ENCODE measurements around the gene PAM16.
A peak's percentile ranks its signal among the peaks of the same experiment; 100 is the strongest.

The PAM16 gene

GRCh38 chr16:4301968-4302367 is 49.2 kb downstream of the PAM16 start:
- TF ChIP-seq CTCF (IDR thresholded peaks at IDR 0.05; ENCODE audit: low read depth, low read length) = no peak
- no peak overlapping the region for H3K4me3 ChIP-seq (ENCODE audit: low read depth, low read length)

GRCh38 chr16:4301177-4301576 is 49.9 kb downstream of the PAM16 start:
- no peak overlapping the region for H3K4me3 ChIP-seq (ENCODE audit: low read depth, low read length)
- TF ChIP-seq CTCF (IDR thresholded peaks at IDR 0.05; ENCODE audit: low read depth, low read length) = no peak

- peak overlapping the region; percentile 36 for H3K4me3 ChIP-seq (ENCODE audit: low read depth, low read length)
- TF ChIP-seq CTCF (IDR thresholded peaks at IDR 0.05; ENCODE audit: low read depth, low read length) = no peak
Measured at GRCh38 chr16:4298761-4299522, 52.2 kb downstream of the PAM16 start.

GRCh38 chr16:4297480-4297879 is 53.6 kb downstream of the PAM16 start:
- no peak overlapping the region for H3K4me3 ChIP-seq (ENCODE audit: low read depth, low read length)
- TF ChIP-seq CTCF (IDR thresholded peaks at IDR 0.05; ENCODE audit: low read depth, low read length) = no peak

- no peak for TF ChIP-seq CTCF (IDR thresholded peaks at IDR 0.05; ENCODE audit: low read depth, low read length)
- H3K4me3 ChIP-seq (ENCODE audit: low read depth, low read length) = no peak overlapping the region
Measured at GRCh38 chr16:4295581-4295980, 55.5 kb downstream of the PAM16 start.

GRCh38 chr16:4293822-4294457 is 57.2 kb downstream of the PAM16 start:
- H3K4me3 ChIP-seq (ENCODE audit: low read depth, low read length) = peak overlapping the region; percentile 24
- no peak for TF ChIP-seq CTCF (IDR thresholded peaks at IDR 0.05; ENCODE audit: low read depth, low read length)

GRCh38 chr16:4293181-4293716 is 57.9 kb downstream of the PAM16 start:
- TF ChIP-seq CTCF (IDR thresholded peaks at IDR 0.05; ENCODE audit: low read depth, low read length) = no peak
- H3K4me3 ChIP-seq (ENCODE audit: low read depth, low read length) = no peak overlapping the region
